Hippocampal formation (tissue), 2 donors: ENCODE results near the gene WDR70.
A peak's percentile ranks its signal among the peaks of the same experiment; 100 is the strongest.
"Not testable (repeated sequence)": the region's sequence is repeated elsewhere in the genome, so short reads cannot be mapped to it uniquely, and the experiment has no call there.

Source experiments
- DNase-seq, 2 donors: peaks; one replicate each; lab custom pipeline; 2025; lab: John Stamatoyannopoulos, UW

WDR70 gene

DNA sequence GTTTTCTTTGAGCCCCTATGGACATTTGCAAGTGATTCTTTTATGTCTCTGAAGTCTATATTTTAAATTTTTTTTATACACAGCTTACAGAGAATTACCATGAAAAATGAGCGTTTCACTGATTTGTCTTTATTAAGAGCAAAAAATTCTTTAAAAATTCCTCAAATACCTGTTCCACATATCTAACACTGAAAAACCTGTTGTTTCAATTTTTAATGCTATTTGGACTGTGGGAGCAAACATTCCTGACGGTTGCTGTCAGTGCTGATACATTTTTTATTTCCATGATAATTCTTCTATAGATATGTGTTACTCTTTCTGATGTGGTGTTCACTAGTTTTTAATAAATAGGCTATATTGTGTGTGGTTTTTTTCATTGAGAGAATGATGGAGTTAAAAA lies 261.0 kb downstream of the WDR70 start:
- DNase-seq = no peak

DNA sequence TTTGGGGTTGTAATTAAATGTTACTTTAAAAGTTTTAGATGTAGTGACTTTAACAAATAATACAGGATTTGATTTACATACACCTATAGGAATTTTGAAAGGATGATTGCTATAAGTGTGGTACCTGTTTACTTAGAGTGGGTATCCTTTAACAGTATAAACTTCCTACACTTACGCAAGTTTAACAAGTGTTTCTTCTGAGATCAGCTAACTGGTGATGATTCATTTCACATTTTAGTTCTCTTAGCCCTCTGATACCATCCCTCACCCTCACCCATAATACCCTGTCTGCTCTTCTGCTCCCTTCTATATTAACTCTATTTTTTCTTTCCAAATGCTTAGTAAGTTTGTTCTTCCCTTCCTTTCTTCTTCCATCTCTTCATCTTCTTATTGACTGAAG lies 262.8 kb downstream of the WDR70 start:
- DNase-seq = no peak

DNA sequence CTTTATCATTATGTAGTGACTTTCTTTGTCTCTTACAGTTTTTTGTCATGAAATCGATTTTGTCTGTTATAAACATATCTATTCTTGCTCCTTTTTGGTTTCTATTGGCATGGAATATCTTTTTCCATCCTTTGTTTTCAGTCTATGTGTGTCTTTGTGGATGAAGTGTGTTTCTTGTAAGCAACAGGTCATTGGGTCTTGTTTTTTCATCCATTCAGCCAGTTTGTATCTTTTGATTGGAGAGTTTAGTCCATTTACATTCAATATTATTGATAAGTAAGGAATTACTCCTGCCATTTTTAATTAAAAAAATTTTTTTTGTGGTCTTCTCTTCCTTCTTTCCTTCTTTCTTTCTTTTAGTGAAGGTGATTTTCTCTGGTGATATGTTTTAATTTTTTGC lies 266.6 kb downstream of the WDR70 start:
- DNase-seq = no peak

DNA sequence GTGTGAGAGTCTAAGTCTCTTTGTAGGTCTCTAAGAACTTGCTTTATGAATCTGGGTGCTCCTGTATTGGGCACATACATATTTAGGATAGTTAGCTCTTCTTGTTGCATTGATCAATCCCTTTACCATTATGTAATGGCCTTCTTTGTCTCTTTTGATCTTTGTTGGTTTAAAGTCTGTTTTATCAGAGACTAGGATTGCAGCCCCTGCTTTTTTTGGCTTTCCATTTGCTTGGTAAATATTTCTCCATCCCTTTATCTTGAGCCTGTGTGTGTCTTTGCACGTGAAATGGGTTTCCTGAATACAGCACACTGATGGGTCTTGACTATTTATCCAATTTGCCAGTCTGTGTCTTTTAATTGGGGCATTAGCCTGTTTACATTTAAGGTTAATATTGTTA lies 275.4 kb downstream of the WDR70 start:
- DNase-seq = not testable (repeated sequence)

DNA sequence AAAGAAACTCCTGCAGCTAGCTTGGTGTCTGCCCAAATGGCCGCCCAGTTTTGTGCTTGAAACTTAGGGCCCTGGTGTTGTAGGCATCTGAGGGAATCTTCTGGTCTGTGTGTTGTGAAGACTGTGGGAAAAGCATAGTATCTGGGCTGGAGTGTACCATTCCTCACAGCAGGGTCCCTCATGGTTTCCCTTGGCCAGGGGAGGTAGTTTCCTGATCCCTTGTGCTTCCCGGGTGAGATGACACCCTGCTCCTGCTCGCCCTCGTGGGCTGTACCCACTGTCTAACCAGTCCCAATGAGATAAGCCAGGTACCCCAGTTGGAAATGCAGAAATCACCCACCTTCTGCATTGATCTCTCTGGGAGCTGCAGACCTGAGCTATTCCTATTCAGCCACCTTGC lies 277.9 kb downstream of the WDR70 start:
- DNase-seq = no peak

DNA sequence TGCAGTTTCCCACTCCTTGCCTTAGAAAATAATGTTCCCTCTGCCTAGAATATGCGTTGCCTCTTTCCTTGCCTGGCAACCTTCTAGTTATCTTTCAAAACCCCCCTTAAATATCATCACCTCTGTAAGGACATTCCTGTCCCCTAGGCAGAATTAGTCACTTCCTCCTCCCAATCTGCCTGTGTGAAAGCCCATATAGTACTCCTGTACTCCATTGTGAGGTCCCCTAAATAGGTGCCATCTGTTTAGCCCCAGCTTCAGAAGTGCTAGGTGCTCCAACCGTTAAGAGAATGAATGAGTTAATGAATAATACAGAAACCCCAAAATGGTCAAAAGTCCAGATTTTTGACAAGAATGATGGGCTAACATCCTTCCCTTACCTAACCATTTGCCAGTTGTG lies 279.3 kb downstream of the WDR70 start:
- DNase-seq = no peak

DNA sequence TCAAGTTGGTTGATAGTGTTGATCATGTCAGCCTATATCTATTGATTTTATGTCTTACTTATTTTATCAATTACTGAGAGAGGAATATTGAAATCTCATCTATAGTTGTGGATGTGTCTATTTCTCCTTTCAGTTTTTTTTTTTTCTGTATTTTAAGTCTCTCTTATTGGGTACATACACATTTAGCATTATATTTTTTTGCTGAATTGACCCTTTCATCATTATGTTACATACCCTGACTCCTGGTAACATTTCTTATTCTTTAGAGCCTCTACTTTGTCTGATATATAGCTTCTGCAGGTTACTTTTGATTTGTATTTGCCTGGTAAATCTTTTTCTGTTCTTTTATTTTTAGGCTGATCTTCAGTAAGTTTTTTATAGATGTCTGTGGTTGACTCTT lies 281.2 kb downstream of the WDR70 start:
- DNase-seq = no peak

DNA sequence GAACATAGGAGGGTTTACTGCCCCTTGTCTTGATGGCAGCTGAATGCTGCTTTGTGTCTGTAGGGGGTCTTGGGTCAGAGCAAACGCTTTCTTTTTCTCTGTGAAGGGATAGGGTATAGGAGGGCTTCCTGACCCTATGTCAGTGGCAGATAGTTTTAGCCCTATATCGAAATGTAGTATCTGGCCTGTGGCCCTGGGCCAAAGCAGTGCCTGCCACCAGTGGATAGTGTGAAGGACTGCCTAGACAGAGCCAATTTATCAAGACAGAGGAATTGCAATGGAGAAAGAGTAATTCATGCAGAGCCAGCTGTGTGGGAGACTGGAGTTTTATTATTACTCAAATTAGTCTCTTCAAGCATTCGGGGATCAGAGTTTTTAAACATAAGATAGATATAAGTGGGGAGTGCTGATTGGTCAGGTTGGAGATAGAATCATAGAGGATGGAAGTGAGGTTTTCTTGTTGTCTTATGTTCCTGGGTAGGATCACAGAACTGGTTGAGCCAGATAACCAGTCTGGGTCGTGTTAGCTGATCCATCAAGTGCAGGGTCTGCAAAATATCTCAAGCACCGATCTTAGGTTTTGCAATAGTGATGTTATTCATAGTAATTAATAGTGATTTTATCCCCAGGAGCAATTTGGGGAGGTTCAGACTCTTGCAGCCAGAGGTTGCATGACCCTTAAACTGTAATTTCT lies 282.3 kb downstream of the WDR70 start:
- DNase-seq = no peak

DNA sequence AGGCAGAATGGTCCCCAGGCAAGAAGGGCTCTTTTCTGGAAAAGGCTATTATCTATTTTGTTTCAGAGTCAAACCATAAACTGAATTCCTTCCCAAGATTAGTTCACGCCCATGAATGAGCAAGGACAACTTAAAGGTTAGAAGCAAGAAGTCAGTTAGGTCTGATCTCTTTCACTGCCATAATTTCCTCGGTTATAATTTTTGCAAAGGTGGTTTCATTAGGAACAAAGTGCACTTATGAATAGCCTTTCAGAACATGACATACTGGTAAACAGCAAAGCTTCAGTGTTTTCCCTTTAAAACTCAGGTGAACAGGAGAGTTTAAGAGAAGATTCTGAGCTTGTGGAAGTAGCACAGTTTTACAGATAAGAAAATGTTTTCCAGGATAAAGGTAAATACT lies 282.8 kb downstream of the WDR70 start:
- DNase-seq = no peak

DNA sequence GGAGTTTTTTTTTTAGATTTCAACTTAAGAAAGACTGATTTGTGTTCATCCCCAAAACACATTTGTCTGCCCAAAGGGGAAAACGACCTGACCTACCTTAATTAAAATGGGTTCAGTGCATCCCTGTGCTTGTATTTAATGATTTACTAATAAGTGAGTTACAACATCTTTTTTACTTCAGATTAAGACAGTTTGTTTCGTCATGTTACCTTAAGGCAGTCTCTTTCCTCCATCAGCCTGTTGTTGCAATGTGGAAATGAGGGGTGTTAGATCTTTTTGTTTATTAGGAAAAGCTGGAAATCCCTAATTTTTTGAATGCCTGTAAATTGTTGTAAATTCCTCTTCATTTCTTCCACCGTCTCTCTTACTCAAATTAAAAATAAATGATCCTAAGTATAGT lies 283.2 kb downstream of the WDR70 start:
- no peak for DNase-seq

DNA sequence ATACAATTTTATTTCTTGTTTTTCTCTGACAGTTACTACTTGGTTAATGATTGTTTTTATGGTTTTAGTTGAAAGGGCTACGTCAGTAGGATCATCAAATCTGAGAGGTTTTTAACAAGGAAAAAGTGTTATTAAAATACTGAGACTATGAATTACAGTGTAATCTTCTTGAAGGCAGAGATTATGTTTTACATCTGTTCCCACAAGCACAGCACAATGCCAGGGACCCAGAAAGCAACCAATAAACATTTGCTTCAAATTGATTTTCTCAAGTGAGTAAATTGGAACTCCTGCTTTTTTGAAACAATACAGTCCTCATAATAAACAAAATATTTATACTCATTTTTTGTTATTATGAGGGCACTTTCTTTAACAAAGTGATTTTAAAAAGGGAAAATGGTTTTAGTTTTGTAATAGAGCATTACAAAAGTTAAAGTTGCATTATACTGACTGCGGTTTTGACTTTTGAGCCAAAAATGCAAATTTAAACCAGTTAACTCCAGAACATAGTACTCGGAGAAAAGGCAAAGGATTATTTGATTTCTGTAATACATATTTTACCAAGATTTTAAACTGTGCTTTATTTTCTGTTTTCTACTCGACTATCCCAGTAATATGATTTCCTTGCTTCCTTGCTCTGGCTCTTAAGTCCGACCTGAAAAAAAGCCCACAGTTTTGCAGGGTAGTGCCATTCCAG lies 283.8 kb downstream of the WDR70 start:
- no peak for DNase-seq

DNA sequence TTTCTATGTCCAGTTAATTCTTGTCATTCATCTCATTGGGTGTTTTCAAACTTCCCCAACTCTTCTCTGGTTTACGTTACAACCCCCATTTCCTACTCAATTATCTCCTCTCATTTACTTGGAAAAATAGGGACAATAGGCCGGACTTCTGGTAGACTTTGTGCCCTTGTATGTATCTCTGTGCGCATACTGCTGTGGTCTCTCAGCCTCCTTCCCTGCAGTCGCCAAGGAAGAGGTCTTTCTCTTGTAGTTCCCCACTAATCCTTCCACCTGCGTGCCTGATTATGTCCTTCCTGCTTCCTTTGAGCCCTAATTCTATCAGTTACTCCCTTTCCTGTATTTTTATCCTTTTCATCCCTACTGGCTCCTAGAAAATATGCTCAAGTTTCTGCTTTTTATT lies 284.4 kb downstream of the WDR70 start:
- no peak for DNase-seq

DNA sequence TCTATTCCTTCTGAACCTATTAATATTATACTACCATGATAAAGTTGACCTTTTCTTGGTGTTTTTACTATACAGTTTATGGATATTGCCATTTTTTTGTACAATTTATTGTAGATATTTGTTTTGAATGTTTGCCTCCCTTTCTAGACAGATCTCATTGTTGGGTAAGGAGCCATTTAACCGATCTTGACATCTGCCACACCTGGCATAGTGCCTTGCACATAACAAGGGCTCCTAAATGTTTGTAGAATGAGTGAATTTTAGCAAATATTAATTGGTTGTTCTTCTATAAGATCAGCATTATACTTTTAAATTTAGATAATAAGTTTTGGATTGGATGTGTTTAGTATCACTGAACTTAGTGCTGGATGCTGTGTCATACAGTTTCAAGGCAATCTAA lies 285.4 kb downstream of the WDR70 start:
- DNase-seq = no peak

DNA sequence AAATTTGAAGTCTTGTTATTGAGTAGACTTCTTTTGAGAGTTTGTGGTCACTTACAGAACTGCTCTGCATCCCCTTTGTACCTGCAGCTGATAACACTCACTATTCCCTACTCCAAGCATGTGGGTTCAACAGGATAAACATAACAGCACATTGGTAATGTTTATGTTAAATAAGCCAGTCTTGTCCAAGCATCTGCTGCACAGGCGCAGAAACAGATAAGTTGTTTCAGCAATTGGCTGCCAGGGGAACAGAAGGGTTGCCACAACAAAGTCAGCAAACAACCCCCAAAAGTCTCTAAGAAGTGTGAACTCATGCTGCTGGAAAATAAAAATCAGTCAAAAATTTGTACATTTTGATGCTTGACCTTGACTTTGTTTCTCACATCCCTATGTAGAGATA lies 286.2 kb downstream of the WDR70 start:
- DNase-seq = no peak

DNA sequence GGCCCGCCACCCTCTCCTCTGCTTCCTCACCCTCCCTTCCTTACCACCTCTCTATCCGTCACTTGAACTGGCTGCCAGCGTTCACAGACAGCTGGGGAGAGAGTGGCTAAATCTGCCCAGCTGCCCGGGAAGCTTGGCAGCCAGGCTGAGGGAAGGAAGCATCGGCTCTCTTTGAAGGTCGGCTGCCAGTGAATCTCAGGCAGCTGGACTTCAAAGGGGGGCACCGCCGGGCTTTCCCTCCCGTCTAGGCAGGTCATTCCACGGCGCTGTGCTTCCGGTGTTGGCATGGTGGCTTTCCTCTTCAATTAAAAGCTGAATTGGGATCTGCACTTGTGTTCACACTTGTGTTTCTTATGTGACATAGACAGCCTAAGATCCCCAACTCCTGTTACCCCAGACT lies 286.8 kb downstream of the WDR70 start:
- peak; percentile 13 to 15 for DNase-seq

DNA sequence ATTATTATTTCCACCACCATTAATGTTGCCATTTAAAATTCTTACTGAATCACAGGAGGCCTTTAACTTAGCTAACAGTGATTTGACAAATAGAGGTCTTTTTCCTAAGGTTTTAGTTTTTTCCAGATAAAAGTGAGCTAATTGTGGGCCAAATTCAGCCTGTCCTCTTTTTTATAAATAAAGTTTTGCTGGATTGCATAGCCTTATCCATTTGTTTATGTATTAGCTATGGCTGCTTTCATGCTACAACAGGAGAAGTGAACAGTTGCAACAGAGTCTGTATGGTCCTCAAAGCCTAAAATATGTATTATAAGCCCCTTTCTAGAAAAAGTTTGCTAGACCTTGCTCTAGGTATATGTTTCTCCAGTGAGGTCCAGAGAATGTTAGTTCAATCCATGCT lies 288.3 kb downstream of the WDR70 start:
- no peak for DNase-seq

DNA sequence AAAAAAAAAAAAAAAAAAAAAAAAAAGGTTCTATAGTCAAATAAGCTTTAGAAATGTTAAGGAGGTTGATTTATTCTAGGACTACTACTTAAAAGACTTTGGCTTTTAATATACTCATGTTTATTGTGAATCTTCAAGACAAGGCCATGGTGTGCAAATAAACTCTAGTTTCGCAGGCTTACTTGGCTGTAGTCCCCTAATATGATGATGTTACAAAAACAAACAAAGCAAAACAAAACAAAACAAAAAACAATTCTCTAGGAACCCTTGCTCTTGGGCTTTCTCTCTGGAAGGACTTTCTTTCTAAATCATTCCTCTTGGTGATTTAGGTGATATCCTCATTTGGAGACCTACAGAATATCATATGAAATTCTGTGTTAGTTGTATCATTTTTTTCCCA lies 288.7 kb downstream of the WDR70 start:
- no peak for DNase-seq

DNA sequence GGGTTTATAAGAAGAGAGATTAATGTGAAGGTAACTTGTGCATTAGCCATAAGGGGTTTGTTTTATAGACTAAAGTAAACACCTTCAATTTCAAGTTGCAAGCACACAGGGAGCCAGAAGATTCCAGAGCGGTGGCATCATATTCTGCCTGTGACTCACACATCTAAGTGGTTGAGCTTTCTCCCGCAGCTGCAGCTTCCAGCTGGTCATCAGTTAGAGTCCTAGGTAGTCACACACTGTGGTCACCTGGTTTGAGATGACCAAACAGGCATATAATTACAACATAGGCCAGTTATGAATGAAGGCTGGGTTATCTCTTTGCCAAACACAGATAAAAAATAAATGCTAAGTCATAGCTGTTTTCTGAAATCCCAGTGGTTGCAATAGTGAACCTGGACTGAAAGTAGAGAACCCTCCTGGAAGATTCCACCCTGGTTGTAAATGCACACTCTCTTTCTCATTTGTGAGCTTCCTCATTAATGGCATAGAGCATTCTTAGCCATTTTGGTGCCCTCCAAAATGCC lies 289.5 kb downstream of the WDR70 start:
- no peak for DNase-seq

DNA sequence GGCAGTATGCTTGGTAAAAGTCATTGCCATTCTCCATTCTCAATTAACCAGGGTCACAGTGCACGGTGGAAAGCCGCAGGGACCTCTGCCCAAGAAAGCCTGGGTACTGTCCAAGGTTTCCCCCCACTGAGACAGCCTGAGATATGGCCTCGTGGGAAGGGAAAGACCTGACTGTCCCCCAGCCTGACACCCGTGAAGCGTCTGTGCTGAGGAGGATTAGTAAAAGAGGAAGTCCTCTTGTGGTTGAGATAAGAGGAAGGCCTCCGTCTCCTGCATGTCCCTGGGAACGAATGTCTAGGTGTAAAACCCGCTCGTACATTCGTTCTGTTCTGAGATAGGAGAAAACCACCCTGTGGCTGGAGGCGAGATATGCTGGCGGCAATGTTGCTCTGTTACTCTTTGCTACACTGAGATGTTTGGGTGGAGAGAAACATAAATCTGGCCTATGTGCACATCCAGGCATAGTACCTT lies 293.0 kb downstream of the WDR70 start:
- not testable (repeated sequence) for DNase-seq

DNA sequence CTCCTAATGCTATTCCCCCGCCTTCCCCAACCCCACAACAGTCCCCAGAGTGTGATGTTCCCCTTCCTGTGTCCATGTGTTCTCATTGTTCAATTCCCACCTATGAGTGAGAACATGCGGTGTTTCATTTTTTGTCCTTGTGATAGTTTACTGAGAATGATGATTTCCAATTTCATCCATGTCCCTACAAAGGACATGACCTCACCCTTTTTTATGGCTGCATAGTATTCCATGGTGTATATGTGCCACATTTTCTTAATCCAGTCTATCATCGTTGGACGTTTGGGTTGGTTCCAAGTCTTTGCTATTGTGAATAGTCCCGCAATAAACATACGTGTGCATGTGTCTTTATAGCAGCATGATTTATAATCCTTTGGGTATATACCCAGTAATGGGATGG lies 295.2 kb downstream of the WDR70 start:
- DNase-seq = not testable (repeated sequence)

DNA sequence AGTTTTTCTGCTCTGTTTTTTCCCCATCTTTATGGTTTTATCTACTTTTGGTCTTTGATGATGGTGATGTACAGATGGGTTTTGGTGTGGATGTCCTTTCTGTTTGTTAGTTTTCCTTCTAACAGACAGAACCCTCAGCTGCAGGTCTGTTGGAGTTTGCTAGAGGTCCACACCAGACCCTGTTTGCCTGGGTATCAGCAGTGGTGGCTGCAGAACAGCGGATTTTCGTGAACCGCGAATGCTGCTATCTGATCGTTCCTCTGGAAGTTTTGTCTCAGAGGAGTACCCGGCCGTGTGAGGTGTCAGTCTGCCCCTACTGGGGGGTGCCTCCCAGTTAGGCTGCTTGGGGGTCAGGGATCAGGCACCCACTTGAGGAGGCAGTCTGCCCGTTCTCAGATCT lies 300.2 kb downstream of the WDR70 start:
- DNase-seq = not testable (repeated sequence)

DNA sequence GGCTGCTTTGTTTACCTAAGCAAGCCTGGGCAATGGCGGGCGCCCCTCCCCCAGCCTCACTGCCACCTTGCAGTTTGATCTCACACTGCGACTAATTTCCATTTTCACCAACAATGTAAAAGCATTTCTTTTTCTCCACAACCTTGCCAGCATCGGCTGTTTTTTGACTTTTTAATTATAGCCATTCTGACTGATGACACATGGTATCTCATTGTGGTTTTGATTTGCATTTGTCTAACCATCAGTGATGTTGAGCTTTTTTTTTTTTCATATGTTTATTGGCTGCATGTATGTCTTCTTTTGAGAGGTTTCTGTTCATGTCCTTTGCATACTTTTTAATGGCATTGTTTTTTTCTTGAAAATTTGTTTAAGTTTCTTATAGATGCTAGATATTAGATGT lies 300.8 kb downstream of the WDR70 start:
- DNase-seq = not testable (repeated sequence)

DNA sequence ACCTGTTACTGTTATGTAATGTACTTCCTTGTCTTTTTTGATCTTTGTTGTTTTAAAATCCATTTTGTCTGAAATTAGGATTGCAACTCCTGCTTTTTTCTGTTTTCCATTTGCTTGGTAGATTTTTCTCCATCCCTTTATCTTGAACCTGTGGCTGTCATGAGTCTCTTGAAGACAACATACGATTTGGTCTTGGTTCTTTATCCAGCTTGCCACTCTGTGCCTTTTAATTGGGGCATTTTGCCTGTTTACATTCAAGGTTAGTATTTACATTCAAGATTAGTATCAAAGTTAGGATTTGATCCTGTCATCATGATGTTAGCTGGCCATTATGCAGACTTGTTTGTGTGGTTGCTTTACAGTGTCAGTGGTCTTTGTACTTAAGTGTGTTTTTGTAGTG lies 304.0 kb downstream of the WDR70 start:
- DNase-seq = no peak

DNA sequence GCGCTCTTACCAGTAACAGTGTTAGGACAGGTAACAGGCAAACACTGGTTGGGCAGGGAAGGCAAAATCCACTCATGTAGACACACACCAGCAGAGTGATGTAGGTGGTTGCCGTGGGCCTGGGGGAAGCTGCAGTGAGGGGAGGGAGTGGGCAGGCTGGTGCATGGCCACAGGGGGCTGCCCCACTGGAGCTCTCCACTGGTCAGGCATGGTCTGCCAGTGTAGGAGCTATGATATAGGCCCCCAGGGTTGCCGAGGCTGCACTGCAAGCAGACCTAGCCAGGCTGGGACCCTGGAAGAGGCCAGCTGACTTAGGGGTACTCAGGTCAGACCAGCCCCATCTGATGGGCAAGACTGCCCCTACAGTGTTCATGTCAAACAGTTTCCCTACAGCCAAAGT lies 306.1 kb downstream of the WDR70 start:
- no peak for DNase-seq
